ENCODE measurements around the gene MB.

MB gene

DNA sequence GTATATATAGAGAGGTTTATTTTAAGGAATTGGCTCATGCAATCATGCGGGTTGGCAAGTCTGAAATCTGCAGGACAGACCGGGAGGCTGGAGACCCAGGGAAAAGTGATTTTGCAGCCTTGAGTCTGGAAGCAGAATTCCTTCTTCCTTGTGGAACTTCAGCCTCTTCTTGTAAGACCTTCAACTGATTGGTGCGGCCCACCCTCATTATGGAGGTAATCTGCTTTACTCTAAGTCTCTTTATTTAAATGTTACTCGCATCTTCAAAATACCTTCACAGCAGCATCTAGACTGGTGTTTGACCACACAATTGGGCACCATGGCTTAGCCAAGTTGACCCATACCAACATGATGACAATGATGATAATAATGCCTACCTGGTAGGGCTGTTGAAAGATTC is 17.8 kb downstream of the MB start:
- no peak for DNase-seq
- peaks cover 19% of the 10 kb centered on the region for H3K4me1 Mint-ChIP-seq
- no peak overlapping the region for H3K4me3 Mint-ChIP-seq
- TF ChIP-seq, protein P1, sequence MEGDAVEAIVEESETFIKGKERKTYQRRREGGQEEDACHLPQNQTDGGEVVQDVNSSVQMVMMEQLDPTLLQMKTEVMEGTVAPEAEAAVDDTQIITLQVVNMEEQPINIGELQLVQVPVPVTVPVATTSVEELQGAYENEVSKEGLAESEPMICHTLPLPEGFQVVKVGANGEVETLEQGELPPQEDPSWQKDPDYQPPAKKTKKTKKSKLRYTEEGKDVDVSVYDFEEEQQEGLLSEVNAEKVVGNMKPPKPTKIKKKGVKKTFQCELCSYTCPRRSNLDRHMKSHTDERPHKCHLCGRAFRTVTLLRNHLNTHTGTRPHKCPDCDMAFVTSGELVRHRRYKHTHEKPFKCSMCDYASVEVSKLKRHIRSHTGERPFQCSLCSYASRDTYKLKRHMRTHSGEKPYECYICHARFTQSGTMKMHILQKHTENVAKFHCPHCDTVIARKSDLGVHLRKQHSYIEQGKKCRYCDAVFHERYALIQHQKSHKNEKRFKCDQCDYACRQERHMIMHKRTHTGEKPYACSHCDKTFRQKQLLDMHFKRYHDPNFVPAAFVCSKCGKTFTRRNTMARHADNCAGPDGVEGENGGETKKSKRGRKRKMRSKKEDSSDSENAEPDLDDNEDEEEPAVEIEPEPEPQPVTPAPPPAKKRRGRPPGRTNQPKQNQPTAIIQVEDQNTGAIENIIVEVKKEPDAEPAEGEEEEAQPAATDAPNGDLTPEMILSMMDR (IDR thresholded peaks at IDR 0.05) = no peak
- H3K9me3 Mint-ChIP-seq = no peaks in the 10 kb centered on the region
- no peaks in the 10 kb centered on the region for H3K36me3 Mint-ChIP-seq (ENCODE audit: low read depth)
- H3K27me3 Mint-ChIP-seq (ENCODE audit: low read depth, poor library complexity) = peaks cover 9% of the 10 kb centered on the region
- H3K27ac Mint-ChIP-seq = no peak overlapping the region

DNA sequence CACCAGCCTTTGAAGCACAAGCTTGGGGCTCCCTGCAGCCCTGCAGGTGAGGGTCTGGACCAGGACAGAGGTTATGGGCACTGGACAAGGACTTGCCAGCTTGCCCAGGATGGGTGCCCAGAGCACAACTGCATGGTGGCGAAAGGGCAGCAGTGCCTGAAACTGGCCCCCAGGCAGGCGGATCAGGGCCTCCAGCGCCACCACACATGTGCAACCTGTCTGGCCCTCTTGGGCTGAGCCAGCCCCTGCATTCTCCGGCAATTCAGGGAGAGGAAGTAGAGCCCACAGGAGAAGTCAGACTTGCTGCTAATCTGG is 18.8 kb downstream of the MB start:
- peaks cover 28% of the 10 kb centered on the region for H3K4me1 Mint-ChIP-seq
- no peaks in the 10 kb centered on the region for H3K9me3 Mint-ChIP-seq
- H3K4me3 Mint-ChIP-seq = no peak overlapping the region
- TF ChIP-seq, protein P1 (IDR thresholded peaks at IDR 0.05) = no peak
- peaks cover 9% of the 10 kb centered on the region for H3K27me3 Mint-ChIP-seq (ENCODE audit: low read depth, poor library complexity)
- DNase-seq = no peak
- H3K36me3 Mint-ChIP-seq (ENCODE audit: low read depth) = no peaks in the 10 kb centered on the region
- H3K27ac Mint-ChIP-seq = no peak overlapping the region

DNA sequence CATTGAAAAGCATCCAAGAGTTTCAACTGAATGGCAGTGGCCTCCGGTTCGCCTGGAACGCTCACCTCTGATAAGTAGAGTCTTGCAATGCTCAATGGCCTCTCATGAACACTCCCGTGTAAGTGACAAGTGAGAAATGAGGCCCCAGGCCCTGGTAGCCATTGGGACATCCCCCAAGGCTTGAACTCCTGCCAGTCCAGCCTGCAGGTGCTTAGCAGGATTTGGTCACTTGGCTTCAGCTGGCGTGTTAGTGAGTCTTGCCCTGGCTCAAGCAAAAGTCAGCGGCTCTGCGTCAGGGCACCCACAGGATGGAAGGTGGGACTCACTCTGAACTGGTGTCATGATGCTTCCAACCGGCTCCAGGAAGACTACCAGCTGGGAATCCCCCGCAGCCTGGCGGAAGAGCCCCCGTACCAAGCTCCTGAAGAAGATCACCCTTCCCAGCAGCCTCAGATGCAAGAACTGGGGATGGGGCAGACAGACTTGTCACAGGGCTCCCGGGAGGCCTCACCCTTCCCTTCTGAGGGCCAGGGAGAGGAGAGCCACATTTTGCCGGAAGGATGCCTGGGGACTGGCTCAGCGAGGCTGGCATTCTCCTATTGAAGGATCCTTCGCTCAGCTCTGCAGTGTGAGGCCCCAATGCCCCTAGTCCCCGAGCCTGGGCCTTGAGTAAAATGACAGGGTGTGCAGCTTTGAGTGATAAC is 19.3 kb downstream of the MB start:
- H3K27me3 Mint-ChIP-seq (ENCODE audit: low read depth, poor library complexity) = peaks cover 9% of the 10 kb centered on the region
- H3K9me3 Mint-ChIP-seq = no peaks in the 10 kb centered on the region
- DNase-seq = no peak
- no peak overlapping the region for H3K4me3 Mint-ChIP-seq
- TF ChIP-seq, protein P1 (IDR thresholded peaks at IDR 0.05) = no peak
- H3K27ac Mint-ChIP-seq = no peak overlapping the region
- peaks cover 33% of the 10 kb centered on the region for H3K4me1 Mint-ChIP-seq
- no peaks in the 10 kb centered on the region for H3K36me3 Mint-ChIP-seq (ENCODE audit: low read depth)

DNA sequence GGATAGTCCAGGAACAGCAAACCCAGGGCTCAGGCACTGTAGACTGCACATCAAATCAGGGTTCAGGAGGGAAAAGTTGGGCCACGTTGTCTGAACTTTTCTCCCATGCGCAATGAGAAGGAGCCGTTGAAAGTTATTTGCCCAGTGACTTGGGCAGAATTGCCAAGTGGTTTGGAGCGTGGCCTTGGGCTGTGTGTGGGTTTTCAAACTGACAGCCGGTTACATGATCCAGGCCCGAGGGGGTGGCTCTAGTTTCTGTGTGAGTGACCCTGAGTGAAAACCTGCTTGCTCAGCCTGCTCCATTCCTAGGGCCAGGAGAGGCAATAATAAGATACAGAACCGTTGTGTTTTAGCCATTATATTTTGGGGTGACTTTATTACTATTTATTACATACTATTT is 20.3 kb downstream of the MB start:
- TF ChIP-seq, protein P1 (IDR thresholded peaks at IDR 0.05) = no peak
- Mint-ChIP-seq H3K36me3 (ENCODE audit: low read depth) (no peaks in the 10 kb centered on the region), H3K4me3 (no peak overlapping the region), H3K9me3 (no peaks in the 10 kb centered on the region), H3K4me1 (peaks cover 43% of the 10 kb centered on the region), H3K27me3 (ENCODE audit: low read depth, poor library complexity) (peaks cover 9% of the 10 kb centered on the region), H3K27ac (no peak overlapping the region)
- DNase-seq = no peak

DNA sequence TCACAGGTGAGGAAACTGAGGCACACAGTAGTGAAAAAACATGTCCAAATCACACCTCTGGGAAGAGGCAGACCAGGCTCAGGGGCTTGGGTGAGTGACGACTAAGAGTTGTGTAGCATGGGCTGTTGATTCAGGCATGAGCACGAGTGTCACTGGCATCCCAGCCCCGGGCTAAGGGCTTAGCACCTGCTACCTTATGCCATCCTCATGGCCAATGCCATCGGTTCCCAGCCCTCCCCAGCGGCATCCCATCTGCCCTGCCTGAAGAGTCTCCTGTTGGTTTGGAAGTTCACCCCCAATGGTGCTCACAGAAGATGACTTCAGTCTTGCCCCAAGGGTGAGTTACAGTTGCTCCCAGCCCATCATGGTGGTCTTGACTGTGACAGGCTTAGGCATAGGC is 22.4 kb downstream of the MB start:
- TF ChIP-seq, protein P1 (IDR thresholded peaks at IDR 0.05) = no peak
- no peaks in the 10 kb centered on the region for H3K9me3 Mint-ChIP-seq
- DNase-seq = no peak
- no peaks in the 10 kb centered on the region for H3K36me3 Mint-ChIP-seq (ENCODE audit: low read depth)
- H3K27ac Mint-ChIP-seq = no peak overlapping the region
- H3K27me3 Mint-ChIP-seq (ENCODE audit: low read depth, poor library complexity) = peaks cover 9% of the 10 kb centered on the region
- no peak overlapping the region for H3K4me3 Mint-ChIP-seq
- peaks cover 48% of the 10 kb centered on the region for H3K4me1 Mint-ChIP-seq

DNA sequence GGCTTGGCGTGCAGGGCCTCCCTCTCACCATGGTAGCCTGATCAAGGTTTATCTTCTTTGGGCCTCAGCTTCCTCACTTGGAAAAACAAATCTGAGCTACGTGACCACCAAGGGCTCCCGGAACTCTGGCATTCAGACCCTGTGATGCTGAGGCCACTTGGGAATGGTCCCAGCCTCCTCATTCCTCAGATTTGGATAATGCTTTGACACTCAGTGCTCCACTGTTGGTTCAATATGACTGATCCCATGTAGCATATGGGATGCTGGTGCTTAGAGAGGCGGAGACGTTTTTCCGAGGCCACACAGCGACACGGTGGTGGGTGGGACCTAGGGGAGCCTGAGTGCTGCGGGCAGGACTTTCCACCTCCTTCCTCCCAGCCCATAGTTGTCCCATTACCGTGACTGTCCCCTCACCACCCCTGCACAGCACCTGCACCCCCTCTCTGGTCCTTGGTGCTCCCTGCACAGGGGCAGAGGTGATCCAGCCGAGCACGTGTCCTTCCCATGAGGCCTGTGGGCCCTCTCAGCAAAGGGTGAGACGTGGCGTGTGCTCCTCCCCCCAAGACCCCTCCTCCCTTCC is 23.1 kb downstream of the MB start:
- Mint-ChIP-seq H3K36me3 (ENCODE audit: low read depth) (no peaks in the 10 kb centered on the region), H3K9me3 (no peaks in the 10 kb centered on the region), H3K4me1 (peaks cover 50% of the 10 kb centered on the region), H3K4me3 (no peak overlapping the region), H3K27ac (no peak overlapping the region), H3K27me3 (ENCODE audit: low read depth, poor library complexity) (peaks cover 9% of the 10 kb centered on the region)
- DNase-seq = no peak
- TF ChIP-seq, protein P1 (IDR thresholded peaks at IDR 0.05) = no peak
